A549 treated with Mapracorat at 1 μM for 4 hours (cell line): ENCODE results near the gene PHC3. TPM values are rescaled to one million over a fixed set of nuclear protein-coding genes. Genes with fewer than 3 reads are reported as not detected.

Experiments used
- total RNA-seq: library from RNA; stranded (reverse); fragments of 200-300 nt; extraction: Qiagen RNA extraction; gene quantifications from 5 replicates; pipeline ENCODE4 v1.2.3, GENCODE V29; 2022

Gene PHC3
- total RNA-seq, result 11.0 to 23.0 TPM (median 14.7 TPM) in 5 replicates

GRCh38 chr3:170180908-170181885 is at the start of gene PHC3:
TSS of gene PHC3 (minus strand) at chr3:170181733. CDS start at chr3:170181715, 18 bp downstream.

GRCh38 chr3:170221924-170222646 is 40.6 kb upstream of the PHC3 start, which contains the start of gene PRKCI:
TSS of gene PRKCI (plus strand) at chr3:170222424. CDS start at chr3:170222670, 246 bp downstream.

Other genes with a start within 250 kb of the PHC3 start
- 78.3 to 130 TPM (median 88.5 TPM) in 5 replicates for gene SEC62, start 214.9 kb downstream of the PHC3 start, total RNA-seq
- gene GPR160, start 143.7 kb downstream of the PHC3 start, total RNA-seq, result 1.6 to 2.0 TPM (median 1.9 TPM) in 5 replicates
- gene PRKCI, start 40.7 kb upstream of the PHC3 start, total RNA-seq, result 14.8 to 17.7 TPM (median 15.8 TPM) in 5 replicates
- gene SKIL, start 176.0 kb upstream of the PHC3 start, total RNA-seq, result 19.2 to 29.0 TPM (median 25.3 TPM) in 5 replicates
- 0.13 to 0.21 TPM (median 0.18 TPM) in 3 of 5 replicates, not detected in the others for gene CLDN11, start 237.1 kb upstream of the PHC3 start, total RNA-seq